HEK293T (cell line): ENCODE measurements around the gene ECM2.

Source experiments
- CTCF ChIA-PET: fragments of 350-600 bp; formaldehyde crosslinking; extraction: SDS; loops from one replicate; lab custom pipeline; 2021; ENCODE audit warnings: antibody characterized with exemption, inconsistent platforms; lab: Yijun Ruan, JAX
- POLR2A ChIA-PET: fragments of 350-600 bp; formaldehyde crosslinking; extraction: SDS; loops from one replicate; lab custom pipeline; 2020; ENCODE audit warnings: antibody characterized with exemption, inconsistent platforms; lab: Yijun Ruan, JAX
- DNase-seq: peaks from one replicate; pipeline ENCODE4 v3.0.0; 2012; ENCODE audit warnings: mixed read lengths; ENCODE audit errors: extremely low spot score
- ARNT ChIP-seq: fragments of 450-650 bp; IDR thresholded peaks from 2 replicates; pipeline ENCODE4 v1.6.1; 2017; ENCODE audit warnings: mild to moderate bottlenecking
- BHLHE40 ChIP-seq: fragments of 450-650 bp; IDR thresholded peaks from 2 replicates; pipeline ENCODE4 v1.6.1; 2016; ENCODE audit warnings: mild to moderate bottlenecking, moderate library complexity, borderline replicate concordance
- CTBP1 ChIP-seq: fragments of 450-650 bp; IDR thresholded peaks from 2 replicates; pipeline ENCODE4 v1.6.1; 2016; ENCODE audit warnings: borderline replicate concordance
- ELF4 ChIP-seq: fragments of 450-650 bp; IDR thresholded peaks from 2 replicates; pipeline ENCODE4 v1.6.1; 2017; ENCODE audit warnings: antibody characterized with exemption
- FOXA1 ChIP-seq: fragments of 450-650 bp; IDR thresholded peaks from 2 replicates; pipeline ENCODE4 v1.6.1; 2016; ENCODE audit warnings: mild to moderate bottlenecking
- FOXK2 ChIP-seq: fragments of 450-650 bp; IDR thresholded peaks from 2 replicates; pipeline ENCODE4 v1.6.1; 2016; ENCODE audit warnings: mild to moderate bottlenecking
- FOXM1 ChIP-seq: fragments of 450-650 bp; IDR thresholded peaks from 2 replicates; pipeline ENCODE4 v1.6.1; 2017; ENCODE audit warnings: mild to moderate bottlenecking, borderline replicate concordance
- HDGF ChIP-seq: fragments of 450-650 bp; IDR thresholded peaks from 2 replicates; pipeline ENCODE4 v1.6.1; 2017; ENCODE audit warnings: antibody characterized with exemption, borderline replicate concordance
- L3MBTL2 ChIP-seq: fragments of 450-650 bp; conservative IDR thresholded peaks from 2 replicates; pipeline ENCODE4 v1.6.1; 2016; ENCODE audit warnings: mild to moderate bottlenecking
- LEF1 ChIP-seq: fragments of 450-650 bp; IDR thresholded peaks from 2 replicates; pipeline ENCODE4 v1.6.1; 2017; ENCODE audit warnings: mild to moderate bottlenecking, borderline replicate concordance
- NFRKB ChIP-seq: fragments of 450-650 bp; IDR thresholded peaks from 2 replicates; pipeline ENCODE4 v1.6.1; 2016; ENCODE audit warnings: mild to moderate bottlenecking, moderate library complexity
- PKNOX1 ChIP-seq: fragments of 450-650 bp; IDR thresholded peaks from 2 replicates; pipeline ENCODE4 v1.6.1; 2016
- SP1 ChIP-seq: fragments of 450-650 bp; IDR thresholded peaks from 2 replicates; pipeline ENCODE4 v1.6.1; 2017
- SUZ12 ChIP-seq: fragments of 450-650 bp; IDR thresholded peaks from 2 replicates; pipeline ENCODE4 v1.6.1; 2016; ENCODE audit warnings: mild to moderate bottlenecking
- TARDBP ChIP-seq: fragments of 450-650 bp; IDR thresholded peaks from 2 replicates; pipeline ENCODE4 v1.6.1; 2016
- ZNF384 ChIP-seq: fragments of 450-650 bp; IDR thresholded peaks from 2 replicates; pipeline ENCODE4 v1.6.1; 2016

Gene ECM2

DNA sequence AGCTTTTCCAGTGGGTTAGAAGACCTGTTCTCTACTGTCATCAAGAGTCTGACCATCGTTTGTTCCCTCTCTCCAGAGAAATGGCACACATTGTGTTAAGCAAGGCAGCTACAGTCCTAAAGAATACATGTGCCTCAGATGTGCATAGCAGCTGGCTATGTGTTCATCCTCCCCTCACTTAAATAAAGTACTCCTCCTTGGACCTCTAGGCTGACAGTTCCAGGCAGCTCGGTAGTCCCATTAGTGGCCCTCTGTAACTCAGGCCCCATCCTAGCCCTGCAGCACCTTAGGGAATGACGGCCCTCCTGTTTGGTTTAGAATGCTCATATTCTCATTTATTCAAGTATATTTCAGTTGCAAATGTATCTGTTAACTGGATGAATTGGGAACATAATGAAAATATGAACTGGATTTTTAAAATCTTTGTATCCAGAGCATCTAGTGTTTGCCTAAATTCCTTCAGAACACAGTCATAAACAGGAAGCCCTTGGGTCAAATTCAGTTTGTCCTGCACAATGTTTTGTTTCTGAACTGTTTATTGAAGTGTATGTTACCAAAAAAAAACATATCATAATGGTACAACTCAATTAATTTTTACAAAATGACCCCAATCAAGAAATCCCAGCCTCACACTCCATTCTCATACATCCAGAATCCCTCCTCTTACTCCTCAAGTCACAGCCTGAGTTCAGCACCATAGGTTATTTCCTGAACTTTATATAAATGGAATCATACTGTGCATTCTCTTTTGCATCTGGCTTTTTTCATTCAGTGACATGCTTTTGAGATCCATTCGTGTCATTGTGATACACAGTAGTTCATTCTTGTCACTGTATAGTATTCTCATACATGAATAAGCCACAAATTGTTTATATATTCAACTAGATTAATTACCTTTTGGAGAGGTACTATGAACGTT lies 51.9 kb downstream of the ECM2 start:
- DNase-seq: no peak
- CTCF ChIA-PET: no interaction called here
- TF ChIP-seq CTBP1 (no peak), FOXM1 (no peak), ARNT (no peak), FOXA1 (no peak), SP1 (no peak), LEF1 (no peak), FOXK2 (no peak), SUZ12 (no peak), HDGF (no peak), PKNOX1 (no peak), NFRKB (no peak), L3MBTL2 (no peak), BHLHE40 (no peak), ZNF384 (no peak)
- POLR2A ChIA-PET: no interaction called here

- TF ChIP-seq FOXK2 (no peak), ZNF384 (no peak), FOXM1 (no peak), SUZ12 (no peak), ARNT (no peak), CTBP1 (no peak), L3MBTL2 (no peak), HDGF (no peak), LEF1 (no peak), NFRKB (no peak), ELF4 (no peak), FOXA1 (no peak), SP1 (no peak), TARDBP (no peak), BHLHE40 (no peak), PKNOX1 (no peak)
- DNase-seq: no peak
- CTCF ChIA-PET: no interaction called here
- POLR2A ChIA-PET: no interaction called here
Measured at GRCh38 chr9:92482805-92483204, 53.0 kb downstream of the ECM2 start.

- no peak for TF ChIP-seq TARDBP
- TF ChIP-seq NFRKB: no peak
- no peak for TF ChIP-seq PKNOX1
- TF ChIP-seq FOXK2: no peak
- no peak for TF ChIP-seq FOXM1
- no peak for TF ChIP-seq ARNT
- no peak for TF ChIP-seq ELF4
- TF ChIP-seq L3MBTL2: no peak
- no peak for TF ChIP-seq CTBP1
- TF ChIP-seq FOXA1: no peak
- no peak for TF ChIP-seq SP1
- no peak for TF ChIP-seq LEF1
- no peak for TF ChIP-seq BHLHE40
- TF ChIP-seq ZNF384: no peak
- no peak for TF ChIP-seq SUZ12
- TF ChIP-seq HDGF: no peak
- POLR2A ChIA-PET: no interaction called here
- CTCF ChIA-PET: no interaction called here
- DNase-seq: no peak
Measured at GRCh38 chr9:92482329-92482728, 53.5 kb downstream of the ECM2 start, which contains the start of gene ASPN. ASPN (minus strand) TSS chr9:92482506.

DNA sequence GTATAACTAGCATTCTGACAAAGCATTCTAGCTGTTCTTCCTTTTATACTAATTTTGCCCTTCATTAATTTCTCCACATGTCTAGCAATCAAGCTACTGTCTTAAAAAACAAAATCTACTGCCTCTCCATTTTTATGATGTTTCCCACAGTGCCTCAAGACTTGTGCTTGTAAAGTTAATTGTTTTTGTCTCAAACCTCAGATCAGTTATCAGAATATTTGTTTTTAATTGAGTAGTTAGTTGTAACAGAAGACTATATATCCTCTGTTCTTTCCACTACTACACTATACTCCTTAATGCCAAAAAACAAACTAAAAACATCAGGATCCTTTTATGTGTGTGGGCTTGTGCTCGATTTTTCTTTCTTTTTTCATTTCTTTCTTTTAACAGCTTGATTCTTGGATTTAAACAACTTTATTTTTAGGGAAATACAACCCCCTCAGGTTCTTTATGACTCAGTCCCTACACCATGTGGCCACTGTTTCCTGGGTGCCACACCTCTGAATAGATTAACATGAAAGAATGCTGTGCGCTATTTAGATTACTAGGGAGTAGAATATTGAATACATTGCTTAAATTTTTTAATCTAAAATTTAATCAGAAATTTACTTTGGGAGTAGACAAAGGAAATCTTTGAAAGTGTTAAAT lies 54.7 kb downstream of the ECM2 start:
- ChIA-PET POLR2A (no interaction called here), CTCF (no interaction called here)
- TF ChIP-seq HDGF (no peak), ARNT (0 out of 2 replicates have a peak, but pooled peaks have one; percentile 27), SUZ12 (no peak), PKNOX1 (peak; percentile 48; the same call in 1 of the 2 replicates), FOXA1 (no peak), FOXK2 (no peak), LEF1 (no peak), L3MBTL2 (no peak)
- DNase-seq: no peak

- POLR2A ChIA-PET: no interaction called here
- CTCF ChIA-PET: no interaction called here
- no peak for TF ChIP-seq HDGF
- no peak for TF ChIP-seq FOXA1
- TF ChIP-seq SP1: no peak
- no peak for TF ChIP-seq NFRKB
- TF ChIP-seq ARNT: no peak
- no peak for TF ChIP-seq FOXM1
- TF ChIP-seq BHLHE40: no peak
- TF ChIP-seq L3MBTL2: no peak
- TF ChIP-seq LEF1: no peak
- TF ChIP-seq TARDBP: no peak
- no peak for TF ChIP-seq ZNF384
- no peak for TF ChIP-seq ELF4
- no peak for TF ChIP-seq FOXK2
- no peak for TF ChIP-seq CTBP1
- no peak for DNase-seq
Measured at GRCh38 chr9:92480291-92480771, 55.5 kb downstream of the ECM2 start.
